Measurements from ENCODE around the gene GPR33.

GRCh38 chr14:31505411-31505810 lies 17.6 kb upstream of the GPR33 start:
- TF ChIP-seq CTCF (IDR thresholded peaks at IDR 0.05; ENCODE audit: low read depth, low read length) (no peak), EZH2phosphoT487 (IDR thresholded peaks at IDR 0.05; ENCODE audit: low read depth) (no peak)
